ENCODE measurements around the gene CLK2. TPM values are rescaled to one million over a fixed set of nuclear protein-coding genes. Genes with fewer than 3 reads are reported as not detected.
"Not testable (repeated sequence)": the region's sequence is repeated elsewhere in the genome, so short reads cannot be mapped to it uniquely, and the experiment has no call there.

Gene CLK2
- total RNA-seq, 4 donors from 2014 or later = 21.9 to 35.1 (median 25.6) TPM

DNA sequence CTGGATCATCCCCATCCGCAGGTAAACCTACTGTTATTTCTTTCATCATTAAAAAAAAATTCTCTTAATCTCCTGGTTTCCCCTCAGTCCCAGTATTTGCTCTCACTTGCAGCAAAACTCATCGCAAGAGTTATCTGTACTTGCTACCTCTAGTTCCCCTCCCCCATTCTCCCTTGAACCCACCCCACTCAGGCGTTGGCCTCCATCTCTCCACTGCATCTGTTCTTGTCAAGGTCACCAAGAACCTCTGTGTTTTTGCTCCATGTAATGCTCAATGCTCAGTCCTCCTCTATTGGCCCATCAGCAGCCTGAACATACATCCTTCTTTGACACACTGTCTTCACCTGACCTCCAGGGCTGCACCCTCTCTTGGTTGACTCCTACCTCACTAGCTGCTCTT is 23.4 kb upstream of the CLK2 start:
- TF ChIP-seq, protein P1, sequence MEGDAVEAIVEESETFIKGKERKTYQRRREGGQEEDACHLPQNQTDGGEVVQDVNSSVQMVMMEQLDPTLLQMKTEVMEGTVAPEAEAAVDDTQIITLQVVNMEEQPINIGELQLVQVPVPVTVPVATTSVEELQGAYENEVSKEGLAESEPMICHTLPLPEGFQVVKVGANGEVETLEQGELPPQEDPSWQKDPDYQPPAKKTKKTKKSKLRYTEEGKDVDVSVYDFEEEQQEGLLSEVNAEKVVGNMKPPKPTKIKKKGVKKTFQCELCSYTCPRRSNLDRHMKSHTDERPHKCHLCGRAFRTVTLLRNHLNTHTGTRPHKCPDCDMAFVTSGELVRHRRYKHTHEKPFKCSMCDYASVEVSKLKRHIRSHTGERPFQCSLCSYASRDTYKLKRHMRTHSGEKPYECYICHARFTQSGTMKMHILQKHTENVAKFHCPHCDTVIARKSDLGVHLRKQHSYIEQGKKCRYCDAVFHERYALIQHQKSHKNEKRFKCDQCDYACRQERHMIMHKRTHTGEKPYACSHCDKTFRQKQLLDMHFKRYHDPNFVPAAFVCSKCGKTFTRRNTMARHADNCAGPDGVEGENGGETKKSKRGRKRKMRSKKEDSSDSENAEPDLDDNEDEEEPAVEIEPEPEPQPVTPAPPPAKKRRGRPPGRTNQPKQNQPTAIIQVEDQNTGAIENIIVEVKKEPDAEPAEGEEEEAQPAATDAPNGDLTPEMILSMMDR (IDR thresholded peaks at IDR 0.05) = no peak
- no peak for TF ChIP-seq POLR2A (IDR thresholded peaks at IDR 0.05)
- Histone ChIP-seq H3K9me3 (no peaks in the 10 kb centered on the region), H3K27me3 (peaks cover 5 to 50% (median 5%) of the 10 kb centered on the region in 4 donors), H3K36me3 (no peaks in the 10 kb centered on the region), H3K4me3 (no peak overlapping the region), H3K4me1 (peaks cover 7 to 17% (median 11%) of the 10 kb centered on the region in 3 donors), H3K27ac (no peak overlapping the region)
- intact Hi-C loops (cut with DNase I) = no loop called here
- 84 to 85% methylated on average over 3 of the region's 3 CpGs for WGBS, 2 donors
- DNase-seq = no peak

DNA sequence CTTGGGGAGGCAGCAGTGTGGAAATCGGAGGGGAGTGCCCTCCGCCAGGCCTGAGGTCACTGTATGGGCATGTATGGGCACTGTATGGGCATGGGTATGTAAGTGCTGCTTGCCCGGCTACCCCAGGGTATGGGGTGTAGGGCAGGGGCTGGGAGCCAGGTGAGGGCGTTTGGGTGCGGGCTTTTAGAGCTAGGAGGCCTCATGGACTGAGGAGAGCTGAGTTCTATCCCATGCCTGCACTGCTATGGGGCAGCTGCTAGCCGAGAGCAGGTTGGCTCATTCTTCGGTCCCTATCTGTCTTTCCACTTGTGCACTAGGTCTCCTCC is 22.6 kb upstream of the CLK2 start:
- TF ChIP-seq, protein P1 (IDR thresholded peaks at IDR 0.05) = no peak
- no peak for TF ChIP-seq POLR2A (IDR thresholded peaks at IDR 0.05)
- no peak overlapping the region for H3K4me3 ChIP-seq
- 60 to 76% methylated on average over 2 to 4 of the region's 7 CpGs for WGBS, 2 donors
- DNase-seq = no peak
- no peaks in the 10 kb centered on the region for H3K9me3 ChIP-seq
- no peak overlapping the region for H3K27ac ChIP-seq
- intact Hi-C loops (cut with DNase I) = no loop called here
- peaks cover 5 to 50% (median 5%) of the 10 kb centered on the region in 4 donors for H3K27me3 ChIP-seq
- H3K4me1 ChIP-seq = peaks cover 7 to 17% (median 11%) of the 10 kb centered on the region in 3 donors
- H3K36me3 ChIP-seq = no peaks in the 10 kb centered on the region

DNA sequence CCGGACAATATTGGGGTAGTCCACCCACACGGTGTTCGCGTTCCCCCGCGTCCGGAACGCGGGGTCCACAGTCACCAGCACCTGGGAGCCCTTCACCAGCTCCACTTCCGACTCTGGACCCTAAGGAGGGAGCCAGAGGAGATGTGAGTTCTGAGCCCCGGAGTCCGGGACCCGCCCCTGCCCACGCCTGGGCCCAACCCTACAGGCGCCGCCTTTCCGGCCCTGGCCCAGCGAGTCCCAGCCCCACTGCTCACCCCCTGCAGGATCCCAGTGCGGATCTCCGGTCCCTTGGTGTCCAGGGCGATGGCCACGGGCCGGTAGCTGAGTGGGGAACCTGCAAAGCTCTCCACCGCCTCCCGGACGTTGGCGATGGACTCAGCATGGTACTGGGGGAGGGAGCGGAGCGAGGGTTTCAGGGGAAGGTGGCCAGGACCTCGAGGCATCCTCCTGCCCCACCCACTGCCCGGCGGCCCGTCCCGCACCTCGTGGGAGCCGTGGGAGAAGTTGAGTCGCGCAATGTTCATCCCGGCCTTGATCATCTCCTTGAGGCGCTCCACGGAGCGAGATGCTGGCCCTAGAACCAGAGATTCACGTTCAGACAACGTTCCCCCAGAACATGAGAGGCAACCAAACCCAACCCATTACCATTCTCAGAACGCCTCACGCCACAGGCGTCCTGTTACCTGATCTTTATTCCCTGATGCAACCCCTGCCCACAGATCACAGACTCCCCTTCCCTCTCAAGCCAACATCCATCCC is 22.1 kb upstream of the CLK2 start:
- no peaks in the 10 kb centered on the region for H3K9me3 ChIP-seq
- TF ChIP-seq POLR2A (IDR thresholded peaks at IDR 0.05) = no peak
- TF ChIP-seq, protein P1 (IDR thresholded peaks at IDR 0.05) = no peak
- H3K27me3 ChIP-seq = peaks cover 5 to 50% (median 5%) of the 10 kb centered on the region in 4 donors
- no peaks in the 10 kb centered on the region for H3K36me3 ChIP-seq
- 10 to 40% methylated on average over 4 to 8 of the region's 47 CpGs for WGBS, 2 donors
- intact Hi-C loops (cut with DNase I) = no loop called here
- no peak overlapping the region for H3K27ac ChIP-seq
- DNase-seq = no peak
- H3K4me1 ChIP-seq = peaks cover 7 to 17% (median 11%) of the 10 kb centered on the region in 3 donors
- peak overlapping the region in 3 of 4 donors; percentile 7 to 51 (median 28) for H3K4me3 ChIP-seq

DNA sequence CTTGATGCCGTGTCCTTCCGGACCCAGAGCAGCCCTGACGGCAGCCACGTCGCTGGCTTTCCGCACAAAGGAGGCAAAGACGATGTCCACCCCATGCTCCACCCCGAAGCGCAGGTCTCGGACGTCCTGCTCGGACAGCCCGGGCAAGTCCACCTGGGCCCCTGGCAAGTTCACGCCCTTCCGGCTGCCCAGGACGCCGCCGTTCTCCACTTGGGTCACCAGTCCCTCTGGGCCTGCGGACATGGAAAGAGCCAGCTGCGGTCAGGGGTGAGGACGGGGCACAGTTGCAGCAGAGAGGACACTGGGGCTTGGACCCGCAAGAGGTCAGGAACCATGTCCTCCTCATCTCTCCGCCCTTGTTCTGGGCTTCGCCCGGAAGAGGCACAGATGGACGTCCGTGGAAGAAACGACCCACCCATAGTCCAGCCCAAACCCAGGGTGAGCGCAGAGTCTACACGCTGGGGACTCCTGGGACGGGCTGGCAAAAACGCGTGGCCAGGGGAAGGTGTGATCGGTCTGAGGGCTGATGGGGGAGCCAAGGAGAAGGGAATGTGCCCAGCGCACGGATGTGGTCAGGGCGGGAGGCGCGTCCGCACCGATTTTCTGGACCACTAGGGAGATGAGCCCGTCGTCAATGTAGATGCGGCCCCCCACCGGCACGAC is 21.3 kb upstream of the CLK2 start:
- TF ChIP-seq, protein P1 (IDR thresholded peaks at IDR 0.05) = no peak
- peak overlapping the region in 3 of 4 donors; percentile 7 to 51 (median 28) for H3K4me3 ChIP-seq
- peaks cover 7 to 17% (median 11%) of the 10 kb centered on the region in 3 donors for H3K4me1 ChIP-seq
- no peaks in the 10 kb centered on the region for H3K36me3 ChIP-seq
- no peak for DNase-seq
- H3K27ac ChIP-seq = no peak overlapping the region
- no peaks in the 10 kb centered on the region for H3K9me3 ChIP-seq
- intact Hi-C loops (cut with DNase I) = no loop called here
- WGBS, 2 donors = 32 to 78% methylated on average over 12 to 34 of the region's 46 CpGs
- peaks cover 5 to 50% (median 5%) of the 10 kb centered on the region in 4 donors for H3K27me3 ChIP-seq

DNA sequence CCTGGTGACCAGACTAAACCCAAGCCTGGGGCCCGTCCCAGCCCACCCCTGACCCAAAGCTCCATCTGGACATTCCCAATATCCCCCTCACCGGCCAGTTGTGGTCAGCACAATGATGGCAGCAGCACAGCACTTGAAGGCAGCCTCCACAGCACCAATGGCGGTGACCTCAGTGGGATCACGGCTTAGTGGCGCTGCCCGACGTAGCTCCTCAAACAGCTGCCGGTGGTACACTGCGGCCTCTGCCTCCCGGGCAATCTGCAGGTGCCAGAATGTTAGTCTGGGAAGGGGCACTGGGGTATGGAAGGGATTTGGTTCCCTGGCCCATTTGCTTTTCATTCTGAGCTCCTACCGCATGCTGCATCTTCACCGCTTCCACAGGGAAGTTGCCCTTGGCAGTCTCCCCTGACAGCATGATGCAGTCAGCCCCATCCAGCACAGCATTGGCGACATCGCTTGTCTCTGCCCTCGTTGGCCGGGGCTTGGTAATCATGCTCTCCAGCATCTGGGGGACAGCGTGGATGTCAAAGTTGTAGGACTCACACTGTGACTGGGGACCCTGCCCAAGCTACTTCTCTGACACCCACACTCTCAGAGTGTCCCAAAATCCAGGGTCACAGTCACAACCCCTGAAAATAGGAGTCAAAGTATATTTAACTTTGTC is 19.9 kb upstream of the CLK2 start:
- 80 to 85% methylated on average over 1 to 11 of the region's 17 CpGs for WGBS, 2 donors
- DNase-seq = no peak

DNA sequence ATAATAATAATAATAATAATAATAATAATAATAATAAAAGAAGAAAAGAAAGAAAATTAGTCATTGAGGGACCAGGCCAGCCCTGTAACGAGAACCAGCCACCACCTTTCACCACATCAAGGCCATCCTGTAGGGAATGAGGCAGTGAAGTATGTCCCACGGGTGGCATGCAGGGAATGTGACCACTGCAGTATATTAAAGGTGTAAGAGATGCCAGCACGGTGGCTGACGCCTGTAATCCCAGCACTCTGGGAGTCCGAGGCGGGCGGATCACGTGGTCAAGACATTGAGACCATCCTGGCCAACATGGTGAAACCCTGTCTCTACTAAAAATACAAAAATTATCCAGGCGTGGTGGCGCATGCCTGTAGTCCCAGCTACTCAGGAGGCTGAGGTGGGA is 17.7 kb upstream of the CLK2 start:
- H3K27ac ChIP-seq; intact Hi-C loops (cut with DNase I); H3K9me3 ChIP-seq; H3K4me3 ChIP-seq; H3K36me3 ChIP-seq; DNase-seq: not testable (repeated sequence)
- Histone ChIP-seq H3K4me1 (peaks cover 7 to 15% (median 11%) of the 10 kb centered on the region in 3 donors), H3K27me3 (peaks cover 4 to 33% (median 5%) of the 10 kb centered on the region in 4 donors)
- WGBS, 2 donors = 81 to 86% methylated on average over 8 to 10 of the region's 10 CpGs

More for the DNA sequence above, 19.9 kb upstream of the CLK2 start:
- H3K27me3 ChIP-seq = peaks cover 5 to 50% (median 5%) of the 10 kb centered on the region in 4 donors
- peaks cover 7 to 17% (median 11%) of the 10 kb centered on the region in 3 donors for H3K4me1 ChIP-seq
- H3K9me3 ChIP-seq = no peaks in the 10 kb centered on the region
- H3K36me3 ChIP-seq = peaks cover 0 to under 1% (median 0%) of the 10 kb centered on the region in 3 donors
- no peak overlapping the region for H3K4me3 ChIP-seq
- intact Hi-C loops (cut with DNase I) = no loop called here
- TF ChIP-seq POLR2A (IDR thresholded peaks at IDR 0.05) = no peak
- TF ChIP-seq, protein P1 (IDR thresholded peaks at IDR 0.05) = no peak
- no peak overlapping the region for H3K27ac ChIP-seq
